HG03064 (cell line): ENCODE data around the gene RPL10.
"Not testable (repeated sequence)": the region's sequence is repeated elsewhere in the genome, so short reads cannot be mapped to it uniquely, and the experiment has no call there.

ENCODE experiments used
- ATAC-seq: cut with Tn5 transposase; IDR thresholded peaks from one replicate; pipeline ENCODE4 v1.9.1; 2021; ENCODE audit warnings: low read depth; ENCODE audit not compliant: unreplicated experiment

RPL10 gene

GRCh38 chrX:154375156-154375504, 23.0 kb upstream of the RPL10 start:
- no peak for ATAC-seq

- ATAC-seq = no peak
Measured at GRCh38 chrX:154376774-154377173, 21.4 kb upstream of the RPL10 start.

- no peak for ATAC-seq
Measured at GRCh38 chrX:154378059-154378798, 19.9 kb upstream of the RPL10 start.

GRCh38 chrX:154378799-154379568, 19.2 kb upstream of the RPL10 start, which contains the start of gene EMD:
EMD (plus strand) TSS chrX:154379295; CDS start chrX:154379485, 190 bp downstream.
- peak; percentile 82 for ATAC-seq

- ATAC-seq = no peak
Measured at GRCh38 chrX:154379569-154379951, 18.6 kb upstream of the RPL10 start.

- ATAC-seq = no peak
Measured at GRCh38 chrX:154380153-154380552, 18.0 kb upstream of the RPL10 start.

- no peak for ATAC-seq
Measured at GRCh38 chrX:154380787-154381186, 17.4 kb upstream of the RPL10 start.

- no peak for ATAC-seq
Measured at GRCh38 chrX:154381271-154381670, 16.9 kb upstream of the RPL10 start.

GRCh38 chrX:154382483-154383069, 15.6 kb upstream of the RPL10 start:
- no peak for ATAC-seq

GRCh38 chrX:154383359-154384283, 14.6 kb upstream of the RPL10 start:
- no peak for ATAC-seq

GRCh38 chrX:154384284-154384892, 13.8 kb upstream of the RPL10 start:
- no peak for ATAC-seq

GRCh38 chrX:154388094-154388493, 10.1 kb upstream of the RPL10 start:
- not testable (repeated sequence) for ATAC-seq

- ATAC-seq = not testable (repeated sequence)
Measured at GRCh38 chrX:154388649-154389048, 9.5 kb upstream of the RPL10 start.

GRCh38 chrX:154389812-154390747, 8.1 kb upstream of the RPL10 start:
- ATAC-seq = peak; percentile 55

- ATAC-seq = not testable (repeated sequence)
Measured at GRCh38 chrX:154396363-154396762, 1.8 kb upstream of the RPL10 start.

- peak; percentile 40 for ATAC-seq
Measured at GRCh38 chrX:154396973-154397887, 947 bp upstream of the RPL10 start.

- no peak for ATAC-seq
Measured at GRCh38 chrX:154398668-154399526, 720 bp downstream of the RPL10 start.
